ENCODE results near the gene CDH15. TPM values are rescaled to one million over a fixed set of nuclear protein-coding genes. Genes with fewer than 3 reads are reported as not detected.
A peak's percentile ranks its signal among the peaks of the same experiment; 100 is the strongest.

CDH15 gene
- total RNA-seq, 1 experiment from 2014 or later, result not detected

GRCh38 chr16:89166696-89167424, 4.7 kb upstream of the CDH15 start:
- BruUV-seq (replicated peaks), result no TSS peak
- Histone ChIP-seq H3K36me3 (ENCODE audit: control insufficient read depth, insufficient read depth, low read length) (no peaks in the 10 kb centered on the region), H3K9me3 (no peaks in the 10 kb centered on the region), H3K4me3 (ENCODE audit: low read depth, low read length) (no peak overlapping the region), H3K4me1 (peaks cover 18% of the 10 kb centered on the region), H3K27me3 (replicated peaks; ENCODE audit: control insufficient read depth, insufficient read depth, low read length) (no peaks in the 10 kb centered on the region)
- Mint-ChIP-seq H3K36me3 (ENCODE audit: insufficient read depth, unreplicated experiment) (no peaks in the 10 kb centered on the region), H3K27me3 (ENCODE audit: insufficient read depth, unreplicated experiment) (no peaks in the 10 kb centered on the region), H3K9me3 (ENCODE audit: unreplicated experiment) (no peaks in the 10 kb centered on the region), H3K4me1 (ENCODE audit: low read depth, unreplicated experiment) (peaks cover 7% of the 10 kb centered on the region), H3K27ac (ENCODE audit: unreplicated experiment) (no peak overlapping the region), H3K4me3 (ENCODE audit: unreplicated experiment) (no peak overlapping the region)
- intact Hi-C loops (cut with micrococcal nuclease; ENCODE audit: unreplicated experiment), result loop anchor here (2.0 to 10.0 kb wide), 2 partner anchors 222 to 350 kb away; no protein-coding TSS in a partner anchor
- ChIA-PET CTCF (interaction anchor here (0.7 to 1.5 kb wide), 5 partner anchors 12 to 430 kb away, joined by 3 to 9 read pairs (median 5); partner anchors contain the start of gene ZNF778), POLR2A (interaction anchor here (0.6 kb wide), 1 partner anchor 238 kb away, joined by 3 read pairs; no protein-coding TSS in a partner anchor)
- TF ChIP-seq, protein P1, sequence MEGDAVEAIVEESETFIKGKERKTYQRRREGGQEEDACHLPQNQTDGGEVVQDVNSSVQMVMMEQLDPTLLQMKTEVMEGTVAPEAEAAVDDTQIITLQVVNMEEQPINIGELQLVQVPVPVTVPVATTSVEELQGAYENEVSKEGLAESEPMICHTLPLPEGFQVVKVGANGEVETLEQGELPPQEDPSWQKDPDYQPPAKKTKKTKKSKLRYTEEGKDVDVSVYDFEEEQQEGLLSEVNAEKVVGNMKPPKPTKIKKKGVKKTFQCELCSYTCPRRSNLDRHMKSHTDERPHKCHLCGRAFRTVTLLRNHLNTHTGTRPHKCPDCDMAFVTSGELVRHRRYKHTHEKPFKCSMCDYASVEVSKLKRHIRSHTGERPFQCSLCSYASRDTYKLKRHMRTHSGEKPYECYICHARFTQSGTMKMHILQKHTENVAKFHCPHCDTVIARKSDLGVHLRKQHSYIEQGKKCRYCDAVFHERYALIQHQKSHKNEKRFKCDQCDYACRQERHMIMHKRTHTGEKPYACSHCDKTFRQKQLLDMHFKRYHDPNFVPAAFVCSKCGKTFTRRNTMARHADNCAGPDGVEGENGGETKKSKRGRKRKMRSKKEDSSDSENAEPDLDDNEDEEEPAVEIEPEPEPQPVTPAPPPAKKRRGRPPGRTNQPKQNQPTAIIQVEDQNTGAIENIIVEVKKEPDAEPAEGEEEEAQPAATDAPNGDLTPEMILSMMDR (IDR thresholded peaks at IDR 0.05; ENCODE audit: insufficient read depth in 1 of 2, low read depth in 1 of 2, low read length in 1 of 2, severe bottlenecking in 1 of 2, unreplicated experiment in 1 of 2), result no peak
- no peak for DNase-seq

DNA sequence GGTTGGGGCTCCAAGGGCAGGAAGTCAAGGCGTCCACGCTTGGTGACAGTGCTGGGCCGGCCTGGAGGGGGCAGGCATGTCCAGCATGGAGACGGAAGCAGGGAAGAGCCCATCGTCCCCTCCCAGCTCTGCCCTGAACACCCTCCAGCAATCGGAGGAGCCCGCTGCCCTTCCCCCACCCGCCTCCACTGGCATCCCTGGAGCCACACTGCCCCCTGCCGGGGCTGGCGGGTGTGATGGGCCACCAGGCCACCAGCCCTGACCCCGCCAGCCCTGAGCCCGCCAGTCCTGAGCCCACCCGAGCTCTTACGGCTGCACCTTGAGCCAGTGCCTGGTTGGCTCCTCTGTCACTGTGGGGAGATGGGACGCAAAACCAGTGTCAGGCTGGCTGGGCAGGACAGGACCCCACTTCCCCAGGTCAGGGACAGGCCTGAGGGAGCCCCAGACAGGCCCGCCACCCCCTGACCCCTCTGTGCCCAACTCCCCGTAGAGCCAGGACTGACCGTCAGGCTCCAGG, 4.1 kb upstream of the CDH15 start:
- ChIA-PET CTCF (interaction anchor here (0.6 to 1.5 kb wide), 6 partner anchors 13 to 430 kb away, joined by 3 to 9 read pairs (median 4); partner anchors contain the start of gene ZNF778), POLR2A (interaction anchor here (0.6 kb wide), 1 partner anchor 239 kb away, joined by 3 read pairs; no protein-coding TSS in a partner anchor)
- TF ChIP-seq, protein P1 (IDR thresholded peaks at IDR 0.05; ENCODE audit: insufficient read depth in 1 of 2, low read depth in 1 of 2, low read length in 1 of 2, severe bottlenecking in 1 of 2, unreplicated experiment in 1 of 2), result peak; percentile 87
- no peaks in the 10 kb centered on the region for H3K36me3 Mint-ChIP-seq (ENCODE audit: insufficient read depth, unreplicated experiment)
- no peaks in the 10 kb centered on the region for H3K9me3 Mint-ChIP-seq (ENCODE audit: unreplicated experiment)
- intact Hi-C loops (cut with micrococcal nuclease; ENCODE audit: unreplicated experiment), result loop anchor here (2.0 to 10.0 kb wide), 2 partner anchors 223 to 351 kb away; no protein-coding TSS in a partner anchor
- H3K4me1 ChIP-seq, result peaks cover 19% of the 10 kb centered on the region
- no peak overlapping the region for H3K4me3 Mint-ChIP-seq (ENCODE audit: unreplicated experiment)
- H3K27me3 Mint-ChIP-seq (ENCODE audit: insufficient read depth, unreplicated experiment), result no peaks in the 10 kb centered on the region
- DNase-seq, result peak; percentile 83 to 93
- H3K27me3 ChIP-seq (replicated peaks; ENCODE audit: control insufficient read depth, insufficient read depth, low read length), result peaks cover 2% of the 10 kb centered on the region
- H3K27ac Mint-ChIP-seq (ENCODE audit: unreplicated experiment), result no peak overlapping the region
- no peaks in the 10 kb centered on the region for H3K36me3 ChIP-seq (ENCODE audit: control insufficient read depth, insufficient read depth, low read length)
- no TSS peak for BruUV-seq (replicated peaks)
- H3K9me3 ChIP-seq, result no peaks in the 10 kb centered on the region
- H3K4me1 Mint-ChIP-seq (ENCODE audit: low read depth, unreplicated experiment), result peaks cover 7% of the 10 kb centered on the region
- H3K4me3 ChIP-seq (ENCODE audit: low read depth, low read length), result no peak overlapping the region

DNA sequence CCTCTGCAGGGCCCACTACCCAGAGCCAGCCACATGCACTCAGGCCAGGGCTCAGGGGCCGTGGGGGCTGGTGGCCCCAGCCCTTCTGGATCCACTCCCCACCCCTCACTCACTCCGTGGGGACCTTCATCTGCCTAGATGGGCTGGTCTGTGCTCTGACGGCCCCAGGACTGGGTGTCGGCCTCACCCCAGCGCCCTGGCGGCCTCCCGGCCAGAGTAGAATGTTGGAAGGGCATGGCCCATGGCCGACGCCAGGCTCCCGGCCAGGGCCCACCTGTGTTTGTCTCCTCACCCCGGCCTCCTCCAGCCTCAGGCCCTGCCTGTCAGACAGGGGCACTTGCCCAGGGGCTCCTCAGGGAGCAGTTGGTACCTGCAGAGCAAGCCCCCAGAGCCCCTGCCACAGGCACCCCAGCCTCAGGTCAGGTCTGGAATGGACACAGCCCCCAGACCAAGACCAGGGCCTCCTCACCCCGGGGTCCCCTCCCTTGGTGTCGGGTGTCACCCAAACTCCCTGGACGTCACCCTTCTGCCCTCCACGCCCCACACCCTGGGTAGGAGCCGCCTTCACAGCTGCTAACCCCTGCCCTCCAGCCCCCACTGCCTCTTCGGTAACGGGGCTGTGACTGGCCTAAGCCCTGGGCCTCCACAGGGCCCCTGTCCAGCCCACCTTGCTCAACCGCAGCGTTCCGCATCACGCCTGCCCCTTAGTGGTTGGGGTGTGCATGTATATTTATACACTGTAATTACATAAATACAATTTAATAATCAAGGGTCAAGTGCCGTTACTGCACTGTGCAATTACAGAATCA, 3.0 kb upstream of the CDH15 start:
- no peaks in the 10 kb centered on the region for H3K36me3 ChIP-seq (ENCODE audit: control insufficient read depth, insufficient read depth, low read length)
- H3K9me3 ChIP-seq, result no peaks in the 10 kb centered on the region
- TF ChIP-seq, protein P1 (IDR thresholded peaks at IDR 0.05; ENCODE audit: insufficient read depth in 1 of 2, low read depth in 1 of 2, low read length in 1 of 2, severe bottlenecking in 1 of 2, unreplicated experiment in 1 of 2), result peak in 1 of 2 experiments; percentile 0
- ChIA-PET POLR2A (no interaction called here), CTCF (no interaction called here)
- intact Hi-C loops (cut with micrococcal nuclease; ENCODE audit: unreplicated experiment), result loop anchor here (10.0 kb wide), 1 partner anchor 224 kb away; no protein-coding TSS in a partner anchor
- H3K4me3 ChIP-seq (ENCODE audit: low read depth, low read length), result no peak overlapping the region
- H3K27me3 ChIP-seq (replicated peaks; ENCODE audit: control insufficient read depth, insufficient read depth, low read length), result peaks cover 2% of the 10 kb centered on the region
- H3K36me3 Mint-ChIP-seq (ENCODE audit: insufficient read depth, unreplicated experiment), result no peaks in the 10 kb centered on the region
- no peaks in the 10 kb centered on the region for H3K9me3 Mint-ChIP-seq (ENCODE audit: unreplicated experiment)
- no peak for DNase-seq
- H3K4me1 Mint-ChIP-seq (ENCODE audit: low read depth, unreplicated experiment), result peaks cover 7% of the 10 kb centered on the region
- peaks cover 21% of the 10 kb centered on the region for H3K4me1 ChIP-seq
- no peaks in the 10 kb centered on the region for H3K27me3 Mint-ChIP-seq (ENCODE audit: insufficient read depth, unreplicated experiment)
- no peak overlapping the region for H3K27ac Mint-ChIP-seq (ENCODE audit: unreplicated experiment)
- H3K4me3 Mint-ChIP-seq (ENCODE audit: unreplicated experiment), result no peak overlapping the region
- BruUV-seq (replicated peaks), result no TSS peak
